ENCODE data around the gene DESI1.

DNA sequence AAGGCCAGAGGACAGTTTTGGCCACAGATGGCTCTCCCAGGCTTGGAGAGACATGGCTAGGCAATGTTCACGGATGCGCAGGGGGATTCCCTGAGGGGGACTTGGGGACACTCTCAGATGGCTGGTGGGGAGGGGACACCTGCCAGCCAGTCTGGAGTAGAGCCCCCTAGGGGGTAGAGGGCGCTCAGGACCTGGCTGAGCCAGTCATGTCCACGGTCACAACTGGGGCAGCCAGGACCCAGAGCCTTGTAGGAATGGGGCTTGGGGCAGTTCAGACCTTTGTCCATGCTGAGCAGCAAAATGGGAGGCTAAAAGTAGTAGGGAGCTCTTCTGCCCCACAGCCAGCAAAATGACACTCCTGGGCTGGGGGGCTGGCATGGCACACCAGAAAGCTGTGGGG is 58.4 kb downstream of the DESI1 start:
- no peak for TF ChIP-seq YY1 (IDR thresholded peaks at IDR 0.05; ENCODE audit: insufficient read depth, insufficient read length)
- TF ChIP-seq ZNF274 (IDR thresholded peaks at IDR 0.05; ENCODE audit: low read depth, low read length) = no peak
- no peak for TF ChIP-seq SUZ12 (IDR thresholded peaks at IDR 0.05; ENCODE audit: extremely low read depth, insufficient read depth, insufficient read length)
